Transverse colon (tissue), 4 donors: ENCODE data around the gene KYNU. TPM values are rescaled to one million over a fixed set of nuclear protein-coding genes. Genes with fewer than 3 reads are reported as not detected.
"Not testable (repeated sequence)": the region's sequence is repeated elsewhere in the genome, so short reads cannot be mapped to it uniquely, and the experiment has no call there.

Source experiments
- DNase-seq: peaks from one replicate; pipeline ENCODE4 v3.0.0-alpha.2; 2019
- H3K27ac ChIP-seq, 4 donors: fragments of 200-600 bp; sonication (generic); 2 replicates each; pipeline ENCODE4 v1.5.1; 2016 to 2018; ENCODE audit warnings: inconsistent platforms in 4 of 4
- H3K27me3 ChIP-seq: fragments of 200-600 bp; sonication (generic); 2 replicates; pipeline ENCODE4 v1.5.1; 2017; ENCODE audit warnings: inconsistent platforms
- H3K36me3 ChIP-seq, 4 donors: fragments of 200-600 bp; sonication (generic); 2 replicates each; pipeline ENCODE4 v1.5.1; 2017 to 2019; ENCODE audit warnings: inconsistent platforms in 4 of 4
- H3K4me1 ChIP-seq, 4 donors: fragments of 200-600 bp; sonication (generic); 2 replicates each; pipeline ENCODE4 v1.5.1; 2017 to 2020; ENCODE audit warnings: inconsistent platforms in 4 of 4
- H3K4me3 ChIP-seq, 4 donors: fragments of 200-600 bp; sonication (generic); 1 replicate in 1 of 4; 2 replicates in 3 of 4; pipeline versions ENCODE4 v1.5.1 to v1.6.1; 2017 to 2019; ENCODE audit warnings: inconsistent platforms in 4 of 4
- H3K9me3 ChIP-seq, 2 donors: fragments of 200-600 bp; sonication (generic); 2 replicates each; pipeline ENCODE4 v1.5.1; 2017 to 2019; ENCODE audit warnings: inconsistent platforms in 2 of 2
- EP300 ChIP-seq: sonication (generic); formaldehyde crosslinking; IDR thresholded peaks from one replicate; pipeline ENCODE4 v1.6.1; 2017; ENCODE audit warnings: antibody characterized with exemption, low read depth
- POLR2A ChIP-seq: fragments of 450-650 bp; IDR thresholded peaks from one replicate; pipeline ENCODE4 v1.6.1; 2016; ENCODE audit warnings: antibody characterized with exemption, mild to moderate bottlenecking, moderate library complexity
- POLR2AphosphoS5 ChIP-seq, 3 donors: sonication (generic); formaldehyde crosslinking; IDR thresholded peaks; one replicate each; pipeline ENCODE4 v1.6.1; 2016; ENCODE audit warnings: antibody characterized with exemption in 3 of 3
- WGBS, 2 donors: methylation state at CpG; one replicate each; pipeline ENCODE4 v1.1.5; 2018; ENCODE audit warnings: low coverage in 1 of 2; 5-methylcytosine and 5-hydroxymethylcytosine counted together
- in situ Hi-C, 4 donors: fragments of 200-750 bp; cut with MboI; loops; one replicate each; pipeline versions ENCODE4 v1.15.0 to v1.15.1; 2017; ENCODE audit warnings: low sequenced_read_pairs in 3 of 4, low pct_ligation_motif_present in 1 of 4, low pct_unique_long_range_greater_than_20kb in 1 of 4
- intact Hi-C: fragments of 100-400 bp; cut with DNase I; formaldehyde crosslinking; loops from one replicate; pipeline ENCODE4 v1.15.1; 2023; ENCODE audit warnings: low total_unique reads
- total RNA-seq, 4 donors: library from RNA; depleted of rRNA; stranded (reverse); fragments of >200 nt; gene quantifications; one replicate each; pipeline ENCODE4 v1.1.0, GENCODE V29; 2016
- TF ChIP-seq, protein P1 (sequence below), 5 experiments: fragments of 200-600 bp in 3 of 5; fragments of 450-650 bp in 2 of 5; sonication (generic) in 3 of 5; IDR thresholded peaks; 1 replicate in 2 of 5; 2 replicates in 3 of 5; pipeline ENCODE4 v1.5.1; 2016 to 2017; ENCODE audit warnings: antibody characterized with exemption in 5 of 5, inconsistent platforms in 3 of 5, mild to moderate bottlenecking in 2 of 5, moderate library complexity in 1 of 5

Gene KYNU
- total RNA-seq, 4 donors from 2014 or later, result 1.2 to 4.6 TPM; not detected in 2

DNA sequence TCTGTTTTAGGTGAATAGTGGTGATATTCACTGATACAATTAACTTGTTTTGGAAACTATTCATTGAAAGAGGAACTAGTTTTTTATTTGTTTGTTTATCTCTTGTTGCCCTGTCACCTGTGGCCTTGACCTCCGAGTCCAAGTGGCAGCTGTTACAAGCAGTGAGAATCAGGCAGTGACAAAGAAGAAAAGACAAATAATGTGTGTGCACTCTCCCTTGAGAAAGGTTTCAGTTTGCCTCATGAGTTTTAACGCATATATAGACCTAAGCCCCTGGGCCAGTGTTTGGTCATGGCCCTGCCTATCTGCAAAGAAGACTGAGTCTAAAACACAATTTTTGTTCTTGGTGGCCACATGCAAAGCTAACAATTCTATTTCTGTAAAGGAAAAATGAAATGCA, 15.3 kb downstream of the KYNU start:
- in situ Hi-C loops, result no loop called here
- Histone ChIP-seq H3K4me3 (no peak overlapping the region), H3K4me1 (no peaks in the 10 kb centered on the region), H3K27me3 (no peaks in the 10 kb centered on the region), H3K27ac (no peak overlapping the region), H3K36me3 (no peaks in the 10 kb centered on the region), H3K9me3 (no peaks in the 10 kb centered on the region)
- TF ChIP-seq, protein P1, sequence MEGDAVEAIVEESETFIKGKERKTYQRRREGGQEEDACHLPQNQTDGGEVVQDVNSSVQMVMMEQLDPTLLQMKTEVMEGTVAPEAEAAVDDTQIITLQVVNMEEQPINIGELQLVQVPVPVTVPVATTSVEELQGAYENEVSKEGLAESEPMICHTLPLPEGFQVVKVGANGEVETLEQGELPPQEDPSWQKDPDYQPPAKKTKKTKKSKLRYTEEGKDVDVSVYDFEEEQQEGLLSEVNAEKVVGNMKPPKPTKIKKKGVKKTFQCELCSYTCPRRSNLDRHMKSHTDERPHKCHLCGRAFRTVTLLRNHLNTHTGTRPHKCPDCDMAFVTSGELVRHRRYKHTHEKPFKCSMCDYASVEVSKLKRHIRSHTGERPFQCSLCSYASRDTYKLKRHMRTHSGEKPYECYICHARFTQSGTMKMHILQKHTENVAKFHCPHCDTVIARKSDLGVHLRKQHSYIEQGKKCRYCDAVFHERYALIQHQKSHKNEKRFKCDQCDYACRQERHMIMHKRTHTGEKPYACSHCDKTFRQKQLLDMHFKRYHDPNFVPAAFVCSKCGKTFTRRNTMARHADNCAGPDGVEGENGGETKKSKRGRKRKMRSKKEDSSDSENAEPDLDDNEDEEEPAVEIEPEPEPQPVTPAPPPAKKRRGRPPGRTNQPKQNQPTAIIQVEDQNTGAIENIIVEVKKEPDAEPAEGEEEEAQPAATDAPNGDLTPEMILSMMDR (IDR thresholded peaks at IDR 0.05), result no peak
- TF ChIP-seq POLR2AphosphoS5 (IDR thresholded peaks at IDR 0.05) (no peak), POLR2A (no peak), EP300 (no peak)
- intact Hi-C loops, result no loop called here
- 59 to 64% methylated on average over 2 of the region's 2 CpGs for WGBS, 2 donors
- DNase-seq, result no peak

DNA sequence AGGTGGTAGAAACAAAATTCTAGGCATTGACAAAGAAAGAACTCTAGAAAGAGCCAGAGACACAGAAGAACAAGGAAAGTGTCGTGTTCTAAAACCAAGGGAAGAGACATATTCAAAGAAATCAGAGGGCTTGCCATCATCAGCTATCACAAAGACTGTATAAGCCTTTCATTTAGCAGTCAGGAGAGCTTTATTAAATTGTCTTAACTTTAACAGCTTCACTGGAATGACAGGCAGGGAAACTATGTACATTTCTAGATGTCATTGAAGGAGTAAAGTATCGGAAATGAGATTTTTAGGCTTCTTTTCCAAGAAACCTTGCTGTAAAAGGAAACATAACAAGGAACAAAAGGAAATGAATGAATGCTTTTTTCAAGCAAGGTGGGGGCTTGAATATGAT, 15.8 kb downstream of the KYNU start:
- TF ChIP-seq POLR2AphosphoS5 (IDR thresholded peaks at IDR 0.05) (no peak), EP300 (no peak), POLR2A (no peak)
- TF ChIP-seq, protein P1 (IDR thresholded peaks at IDR 0.05), result no peak
- Histone ChIP-seq H3K36me3 (no peaks in the 10 kb centered on the region), H3K27ac (no peak overlapping the region), H3K9me3 (no peaks in the 10 kb centered on the region), H3K4me1 (no peaks in the 10 kb centered on the region), H3K4me3 (no peak overlapping the region), H3K27me3 (no peaks in the 10 kb centered on the region)
- DNase-seq, result no peak
- in situ Hi-C loops (no loop called here), intact Hi-C loops (no loop called here)
- WGBS, 2 donors, result 88 to 89% methylated on average over 2 of the region's 2 CpGs

DNA sequence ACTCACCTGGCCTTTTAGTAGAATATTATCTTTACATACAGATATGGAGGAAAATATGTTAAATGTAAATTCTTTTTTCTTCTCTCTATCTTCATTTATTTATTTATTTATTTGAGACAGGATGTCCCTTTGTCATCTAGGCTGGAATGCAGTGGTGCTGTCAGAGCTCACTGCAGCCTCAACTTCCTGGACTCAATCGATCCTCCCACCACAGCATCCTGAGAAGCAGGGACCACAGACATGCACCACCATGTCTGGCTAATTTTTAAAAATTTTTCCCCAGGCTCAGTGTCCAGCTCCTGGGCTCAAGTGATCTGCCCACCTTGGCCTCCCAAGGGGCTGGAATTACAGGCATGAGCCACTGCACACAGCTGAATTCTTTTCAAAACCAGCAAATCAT, 20.3 kb downstream of the KYNU start:
- no peaks in the 10 kb centered on the region for H3K9me3 ChIP-seq
- H3K4me1 ChIP-seq, result no peaks in the 10 kb centered on the region
- in situ Hi-C loops (no loop called here), intact Hi-C loops (no loop called here)
- H3K27me3 ChIP-seq, result no peaks in the 10 kb centered on the region
- no peak for TF ChIP-seq POLR2A
- no peak for TF ChIP-seq POLR2AphosphoS5 (IDR thresholded peaks at IDR 0.05)
- H3K4me3 ChIP-seq, result no peak overlapping the region
- no peaks in the 10 kb centered on the region for H3K36me3 ChIP-seq
- no peak overlapping the region for H3K27ac ChIP-seq
- no peak for DNase-seq
- 33 to 62% methylated on average over 1 of the region's 1 CpG for WGBS, 2 donors

DNA sequence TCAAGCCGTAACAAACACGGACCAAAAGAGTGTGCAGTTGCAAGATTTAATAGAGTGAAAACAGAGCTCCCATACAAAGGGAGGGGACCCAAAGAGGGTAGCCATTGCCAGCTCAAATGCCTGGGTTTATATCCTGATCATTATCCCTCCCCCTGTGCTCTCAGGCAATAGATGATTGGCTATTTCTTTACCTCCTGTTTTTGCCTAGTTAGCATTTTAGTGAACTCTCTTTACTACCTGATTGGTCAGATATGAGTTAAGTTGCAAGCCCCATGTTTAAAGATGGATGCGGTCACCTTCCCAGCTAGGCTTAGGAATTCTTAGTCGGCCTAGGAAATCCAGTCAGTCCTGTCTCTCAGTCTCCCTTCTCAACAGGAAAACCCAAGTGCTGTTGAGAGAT, 22.9 kb downstream of the KYNU start:
- H3K36me3 ChIP-seq, H3K4me1 ChIP-seq, in situ Hi-C loops, H3K4me3 ChIP-seq, intact Hi-C loops, H3K27me3 ChIP-seq, H3K9me3 ChIP-seq, H3K27ac ChIP-seq, DNase-seq: not testable (repeated sequence)
- WGBS, 2 donors, result 94 to 100% methylated on average over 2 to 4 of the region's 4 CpGs

DNA sequence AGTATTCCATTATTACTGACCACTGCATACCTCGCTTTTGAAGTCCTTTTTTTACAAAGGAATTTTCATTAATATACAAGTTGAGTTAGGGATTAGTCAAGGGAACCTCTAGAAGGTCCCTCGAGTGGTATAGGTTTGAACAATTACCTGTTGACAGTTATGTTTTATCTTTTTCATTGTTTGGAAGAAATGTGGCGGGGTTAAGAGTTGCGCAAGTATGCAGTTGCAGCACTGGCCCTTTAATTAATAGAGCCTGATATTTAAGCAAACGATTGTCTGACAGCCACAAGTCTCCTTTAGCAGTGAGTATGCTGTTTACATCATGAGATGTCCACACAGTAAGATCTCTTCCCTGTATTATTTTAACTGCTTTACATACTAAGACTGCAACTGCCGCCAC, 24.3 kb downstream of the KYNU start:
- intact Hi-C loops, result no loop called here
- Histone ChIP-seq H3K4me3 (no peak overlapping the region), H3K27ac (no peak overlapping the region), H3K27me3 (no peaks in the 10 kb centered on the region), H3K4me1 (no peaks in the 10 kb centered on the region), H3K9me3 (no peaks in the 10 kb centered on the region), H3K36me3 (no peaks in the 10 kb centered on the region)
- 79 to 84% methylated on average over 5 to 6 of the region's 6 CpGs for WGBS, 2 donors
- DNase-seq, result no peak
- in situ Hi-C loops, result no loop called here
- TF ChIP-seq, protein P1 (IDR thresholded peaks at IDR 0.05), result no peak
- no peak for TF ChIP-seq EP300
- no peak for TF ChIP-seq POLR2AphosphoS5 (IDR thresholded peaks at IDR 0.05)
- TF ChIP-seq POLR2A, result no peak

DNA sequence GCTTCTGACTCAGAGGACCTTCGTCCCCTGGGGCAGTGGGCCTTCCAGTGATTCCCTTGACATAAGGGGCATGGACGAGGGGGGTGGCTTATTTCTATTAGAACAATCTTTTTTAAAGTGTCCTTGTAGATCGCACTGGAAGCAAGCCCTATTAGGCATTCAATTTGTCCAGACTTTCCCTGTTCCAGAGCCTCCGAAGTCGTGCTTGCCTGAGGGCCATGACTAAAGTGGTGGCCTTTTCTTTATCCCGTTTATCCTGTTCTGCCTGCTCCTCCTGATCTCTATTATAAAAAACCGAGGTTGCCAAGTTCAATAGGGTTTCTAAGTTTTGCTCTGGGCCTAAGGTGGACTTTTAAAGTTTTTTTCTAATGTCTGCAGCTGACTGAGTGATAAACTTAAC, 26.3 kb downstream of the KYNU start:
- H3K27me3 ChIP-seq, DNase-seq, H3K4me3 ChIP-seq, in situ Hi-C loops, H3K9me3 ChIP-seq, H3K27ac ChIP-seq, H3K36me3 ChIP-seq, intact Hi-C loops, H3K4me1 ChIP-seq: not testable (repeated sequence)
- WGBS, 2 donors, result 74 to 82% methylated on average over 4 to 7 of the region's 7 CpGs
